ENCODE measurements around the gene TMEM17.

The TMEM17 gene

GRCh38 chr2:62505109-62505749 is 766 bp downstream of the TMEM17 start:
- TF ChIP-seq SPI1 (IDR thresholded peaks at IDR 0.05; ENCODE audit: borderline replicate concordance, low read depth): no peak
- no peak for TF ChIP-seq REST (IDR thresholded peaks at IDR 0.05; ENCODE audit: insufficient replicate concordance, low read depth)
- TF ChIP-seq GABPA (IDR thresholded peaks at IDR 0.05; ENCODE audit: low read depth): no peak
- TF ChIP-seq POLR2AphosphoS5 (IDR thresholded peaks at IDR 0.05; ENCODE audit: low read depth): no peak
- no peak for TF ChIP-seq CTCF (IDR thresholded peaks at IDR 0.05; ENCODE audit: insufficient read depth, low read length)
- Histone ChIP-seq H3K4me3 (replicated peaks; ENCODE audit: insufficient read depth, low read length) (peak overlapping the region; percentile 95), H3K27me3 (ENCODE audit: insufficient read depth, poor library complexity, severe bottlenecking) (no peaks in the 10 kb centered on the region), H3K27ac (replicated peaks) (peak overlapping the region; percentile 78)
- DNase-seq (ENCODE audit: low read depth in 1 of 2, low spot score in 1 of 2): no peak

GRCh38 chr2:62504657-62505056 is 1.3 kb downstream of the TMEM17 start:
- no peak for DNase-seq (ENCODE audit: low read depth in 1 of 2, low spot score in 1 of 2)
- Histone ChIP-seq H3K4me3 (replicated peaks; ENCODE audit: insufficient read depth, low read length) (no peak overlapping the region), H3K27ac (replicated peaks) (no peak overlapping the region), H3K27me3 (ENCODE audit: insufficient read depth, poor library complexity, severe bottlenecking) (no peaks in the 10 kb centered on the region)
- no peak for TF ChIP-seq REST (IDR thresholded peaks at IDR 0.05; ENCODE audit: insufficient replicate concordance, low read depth)

- Histone ChIP-seq H3K4me3 (replicated peaks; ENCODE audit: insufficient read depth, low read length) (no peak overlapping the region), H3K27me3 (ENCODE audit: insufficient read depth, poor library complexity, severe bottlenecking) (no peaks in the 10 kb centered on the region), H3K27ac (replicated peaks) (no peak overlapping the region)
- TF ChIP-seq CTCF (IDR thresholded peaks at IDR 0.05; ENCODE audit: insufficient read depth, low read length) (no peak), SPI1 (IDR thresholded peaks at IDR 0.05; ENCODE audit: borderline replicate concordance, low read depth) (no peak), REST (IDR thresholded peaks at IDR 0.05; ENCODE audit: insufficient replicate concordance, low read depth) (no peak)
- no peak for DNase-seq (ENCODE audit: low read depth in 1 of 2, low spot score in 1 of 2)
These were observed 4.0 kb downstream of the TMEM17 start for GRCh38 chr2:62501794-62502500.

All from HL-60 (cell line).